Stimulated activated CD4-positive, alpha-beta T cell treated with anti-CD3 and anti-CD28 coated beads, TNF-alpha, amount 100 ng/mL, for 48 hours (primary cell): Measurements from ENCODE around the gene LMO7.

Experiments
- DNase-seq, 3 donors: peaks; one replicate each; pipeline ENCODE4 v3.0.0-alpha.2; 2020; ENCODE audit warnings: low read depth in 3 of 3

Gene LMO7

GRCh38 chr13:75801388-75801945 lies 165.3 kb downstream of the LMO7 start:
- no peak for DNase-seq

- no peak for DNase-seq
Measured at GRCh38 chr13:75802161-75802560, 166.0 kb downstream of the LMO7 start.

- DNase-seq, result no peak
Measured at GRCh38 chr13:75803164-75803611, 167.1 kb downstream of the LMO7 start.

DNA sequence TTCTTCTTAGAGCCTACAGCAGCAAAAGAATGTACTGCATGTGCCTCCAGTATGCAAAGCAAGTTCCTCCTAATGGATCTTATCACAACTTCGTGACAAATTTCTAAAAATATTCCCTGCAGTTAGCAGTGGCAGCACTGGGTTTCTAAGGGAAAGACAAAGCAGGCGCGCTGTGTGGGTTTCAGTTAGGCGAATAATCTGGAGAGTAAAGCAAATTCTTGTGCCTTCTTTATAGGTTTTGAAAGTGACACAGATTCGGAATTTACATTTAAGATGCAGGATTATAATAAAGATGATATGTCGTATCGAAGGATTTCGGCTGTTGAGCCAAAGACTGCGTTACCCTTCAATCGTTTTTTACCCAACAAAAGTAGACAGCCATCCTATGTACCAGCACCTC lies 167.9 kb downstream of the LMO7 start:
- DNase-seq, result no peak

DNA sequence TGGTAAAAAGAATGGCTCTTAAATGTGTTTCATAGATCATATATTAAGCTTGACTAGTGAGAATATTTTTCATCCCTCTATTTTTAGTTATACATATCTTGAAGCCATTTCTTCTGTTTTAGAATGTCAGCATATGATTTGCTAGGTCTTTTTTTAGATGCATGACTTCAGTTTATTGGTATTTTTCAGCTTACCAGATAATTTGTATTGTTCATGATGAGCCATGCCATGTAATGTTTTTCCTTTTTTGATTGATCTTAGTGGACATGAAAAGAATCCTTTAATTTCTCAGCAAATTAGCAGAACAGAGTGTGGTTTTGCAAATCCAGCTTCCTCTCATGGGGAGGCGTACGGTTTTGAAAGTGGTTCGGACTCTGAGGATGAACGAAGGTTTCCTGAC lies 168.5 kb downstream of the LMO7 start:
- no peak for DNase-seq

DNA sequence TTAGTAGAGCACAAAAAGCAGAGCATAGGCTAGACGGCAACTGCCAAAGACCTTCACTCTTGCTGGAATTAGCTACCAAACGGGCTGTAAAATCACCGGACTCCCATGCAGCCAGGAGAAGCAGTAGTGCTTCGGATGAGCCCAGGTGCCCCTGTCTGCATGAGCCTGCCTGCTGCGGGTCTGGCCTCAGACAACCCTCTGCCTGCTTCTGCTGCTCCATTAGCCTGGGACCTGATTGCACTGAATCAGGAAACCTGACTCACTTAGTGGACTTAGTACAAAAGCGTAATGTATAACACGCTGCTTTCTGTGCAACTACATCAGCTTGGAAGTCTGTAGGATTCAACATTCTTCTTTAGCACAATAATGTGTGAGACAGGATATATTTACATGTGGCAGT lies 170.0 kb downstream of the LMO7 start:
- DNase-seq, result no peak

GRCh38 chr13:75811361-75811760 lies 175.2 kb downstream of the LMO7 start:
- no peak for DNase-seq

DNA sequence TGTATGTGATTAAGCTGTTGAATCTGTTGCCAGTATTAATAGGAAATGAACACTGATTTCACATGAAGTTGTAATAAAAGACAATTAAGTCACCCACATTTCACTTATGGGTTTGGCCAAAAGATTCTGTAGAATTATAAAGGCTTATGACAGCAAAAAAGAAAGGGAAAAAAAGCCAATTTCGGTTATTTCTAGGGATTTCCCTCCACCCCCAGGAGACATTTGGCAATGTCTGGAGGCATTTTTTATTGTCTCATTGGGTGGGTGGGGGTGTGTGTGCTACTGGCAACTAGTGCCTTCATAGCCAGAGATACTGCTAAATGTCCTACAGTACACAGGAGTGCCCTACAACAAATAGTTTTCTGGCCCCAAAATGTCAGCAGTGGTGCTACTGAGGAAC lies 175.7 kb downstream of the LMO7 start:
- DNase-seq, result no peak

- no peak for DNase-seq
Measured at GRCh38 chr13:75812751-75813181, 176.6 kb downstream of the LMO7 start.

- DNase-seq, result no peak
Measured at GRCh38 chr13:75813323-75813722, 177.2 kb downstream of the LMO7 start.

- no peak for DNase-seq
Measured at GRCh38 chr13:75818179-75818967, 182.2 kb downstream of the LMO7 start.

- DNase-seq, result no peak
Measured at GRCh38 chr13:75818968-75819225, 182.8 kb downstream of the LMO7 start.

- DNase-seq, result no peak
Measured at GRCh38 chr13:75825161-75825560, 189.0 kb downstream of the LMO7 start.

GRCh38 chr13:75825594-75825993 lies 189.5 kb downstream of the LMO7 start:
- DNase-seq, result no peak

DNA sequence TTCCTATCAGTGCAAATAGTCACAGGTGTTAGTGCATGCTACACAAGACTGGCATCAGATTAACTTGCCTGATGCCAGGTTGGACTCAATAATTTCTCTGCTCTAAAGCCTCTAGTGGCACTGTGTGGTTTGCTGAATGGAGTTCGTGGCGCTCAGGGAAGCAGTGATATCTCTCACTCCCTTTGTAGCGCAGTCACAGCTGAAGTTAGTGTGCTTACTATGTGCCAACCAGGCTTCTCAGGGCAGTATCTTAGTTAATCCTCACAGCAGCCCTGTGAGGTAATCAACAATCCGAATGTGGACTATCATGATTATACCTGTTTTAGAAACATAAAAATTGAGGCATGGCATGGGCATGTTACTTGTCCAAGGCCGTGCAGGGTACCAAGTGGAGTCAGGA lies 190.3 kb downstream of the LMO7 start:
- no peak for DNase-seq

- no peak for DNase-seq
Measured at GRCh38 chr13:75829830-75830229, 193.7 kb downstream of the LMO7 start.

DNA sequence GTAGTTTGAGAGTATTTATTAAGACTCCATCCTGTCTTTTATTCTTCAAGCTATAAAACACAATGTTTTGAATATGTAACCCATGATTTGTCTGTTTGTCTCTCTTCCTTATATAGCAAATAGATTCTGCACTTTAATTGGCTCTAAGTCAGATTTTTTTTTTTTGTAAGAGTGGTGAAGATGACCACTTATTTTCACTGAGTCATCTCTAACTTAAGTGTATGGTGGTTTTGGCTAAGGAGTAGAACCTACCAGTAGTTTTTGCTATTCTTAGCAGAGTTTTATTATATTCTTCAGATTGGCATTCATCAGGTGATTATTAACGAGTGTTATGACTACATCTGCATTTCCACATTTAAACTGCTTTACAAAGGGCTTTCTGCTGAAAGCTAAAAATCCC lies 194.7 kb downstream of the LMO7 start:
- DNase-seq, result no peak

GRCh38 chr13:75831389-75831788 lies 195.3 kb downstream of the LMO7 start:
- no peak for DNase-seq

- no peak for DNase-seq
Measured at GRCh38 chr13:75832812-75833211, 196.7 kb downstream of the LMO7 start.

DNA sequence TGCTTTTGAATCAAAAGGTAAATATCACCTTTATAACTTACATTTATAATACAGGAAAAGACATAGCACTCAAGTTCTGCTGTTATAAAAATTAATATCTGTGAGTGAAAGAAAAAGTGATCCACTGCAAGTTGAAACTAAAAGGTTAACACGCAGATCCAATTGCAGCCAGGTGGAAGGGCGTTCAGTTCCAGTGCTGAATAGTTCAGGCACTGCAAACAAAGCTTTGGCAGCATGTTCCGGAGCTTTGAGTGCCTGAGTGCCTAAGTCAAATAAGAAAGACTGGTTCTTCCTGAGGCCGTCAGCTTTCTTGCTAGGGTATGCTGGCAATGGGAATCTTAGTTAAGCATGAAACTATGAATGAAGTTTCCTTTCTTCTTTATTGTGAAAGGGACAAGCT lies 200.3 kb downstream of the LMO7 start:
- DNase-seq, result no peak

GRCh38 chr13:75838366-75839005 lies 202.4 kb downstream of the LMO7 start:
- DNase-seq, result no peak

DNA sequence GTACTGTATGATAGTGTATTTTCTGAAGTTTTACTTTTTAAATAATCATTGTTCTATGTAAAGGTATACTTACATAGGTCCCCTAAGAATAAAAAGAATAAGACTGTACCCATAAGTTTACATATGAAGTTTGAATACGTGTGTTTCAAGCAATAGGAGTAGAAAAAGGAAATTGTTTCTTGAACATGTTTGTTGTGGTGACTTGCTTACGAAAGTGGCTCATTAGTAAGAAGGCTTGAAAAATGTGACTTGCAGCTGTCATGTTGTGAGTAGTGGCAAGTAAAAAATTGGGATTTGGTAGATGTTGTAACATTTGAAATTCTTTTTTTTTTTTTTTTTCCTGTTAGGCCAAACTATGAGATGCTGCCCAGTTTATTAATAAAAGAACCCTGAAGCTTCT lies 203.3 kb downstream of the LMO7 start:
- no peak for DNase-seq

- DNase-seq, result no peak
Measured at GRCh38 chr13:75841905-75842304, 205.8 kb downstream of the LMO7 start.
